ENCODE measurements around the gene SLC5A2. TPM values are rescaled to one million over a fixed set of nuclear protein-coding genes. Genes with fewer than 3 reads are reported as not detected.
"Not testable (repeated sequence)": the region's sequence is repeated elsewhere in the genome, so short reads cannot be mapped to it uniquely, and the experiment has no call there.

Gene SLC5A2
- total RNA-seq, 1 donor from 2014 or later, result 0.04 TPM

DNA sequence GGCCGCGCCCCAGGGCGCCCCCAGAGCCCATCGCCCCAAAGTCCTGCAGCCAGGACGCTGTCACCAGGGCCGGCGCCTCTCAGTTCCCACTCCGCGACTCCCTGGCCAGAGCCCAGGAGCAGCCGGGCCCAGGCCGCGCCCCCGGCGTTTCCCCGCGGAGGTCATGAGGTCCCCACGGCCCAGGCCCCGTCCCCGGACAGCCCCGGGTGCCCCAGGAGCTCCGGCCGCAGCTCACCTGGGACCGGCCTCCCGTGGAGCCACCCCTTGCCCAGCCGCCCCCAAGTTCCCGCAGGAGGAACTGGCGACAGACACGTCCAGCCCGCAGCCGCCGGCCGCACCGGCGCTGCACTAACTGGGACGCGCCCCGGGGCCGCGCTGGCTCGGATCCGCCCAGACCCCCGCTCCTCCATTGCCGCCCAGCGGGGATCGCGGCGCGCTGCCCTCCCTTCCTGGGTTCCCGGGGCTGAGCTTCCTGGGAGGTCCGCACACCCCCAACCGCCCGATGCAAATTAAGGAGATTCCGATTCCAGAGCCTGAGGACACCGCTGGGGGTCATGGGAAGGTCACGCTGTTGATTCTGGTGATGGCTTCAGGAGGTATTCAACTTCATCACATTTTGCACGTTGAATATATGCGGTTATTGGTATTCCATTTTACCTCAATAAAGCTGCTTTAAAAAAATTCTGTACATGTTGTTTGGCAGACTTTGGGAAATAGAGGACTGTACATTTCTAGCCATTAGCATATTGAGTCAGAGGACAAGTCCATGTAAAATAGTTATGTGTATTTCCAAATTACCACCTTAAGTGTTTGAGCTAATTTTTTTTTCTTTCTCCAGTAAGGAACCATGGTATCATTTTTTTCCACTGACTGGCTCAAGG is 54.7 kb downstream of the SLC5A2 start:
- Histone ChIP-seq H3K36me3 (ENCODE audit: control insufficient read depth, insufficient read depth, low read length) (no peaks in the 10 kb centered on the region), H3K4me3 (ENCODE audit: low read depth, low read length) (peak overlapping the region; percentile 14), H3K27me3 (ENCODE audit: control insufficient read depth, insufficient read depth, low read length) (peaks cover 10% of the 10 kb centered on the region)
- DNase-seq (ENCODE audit: low read depth), result no peak
- TF ChIP-seq, protein P1, sequence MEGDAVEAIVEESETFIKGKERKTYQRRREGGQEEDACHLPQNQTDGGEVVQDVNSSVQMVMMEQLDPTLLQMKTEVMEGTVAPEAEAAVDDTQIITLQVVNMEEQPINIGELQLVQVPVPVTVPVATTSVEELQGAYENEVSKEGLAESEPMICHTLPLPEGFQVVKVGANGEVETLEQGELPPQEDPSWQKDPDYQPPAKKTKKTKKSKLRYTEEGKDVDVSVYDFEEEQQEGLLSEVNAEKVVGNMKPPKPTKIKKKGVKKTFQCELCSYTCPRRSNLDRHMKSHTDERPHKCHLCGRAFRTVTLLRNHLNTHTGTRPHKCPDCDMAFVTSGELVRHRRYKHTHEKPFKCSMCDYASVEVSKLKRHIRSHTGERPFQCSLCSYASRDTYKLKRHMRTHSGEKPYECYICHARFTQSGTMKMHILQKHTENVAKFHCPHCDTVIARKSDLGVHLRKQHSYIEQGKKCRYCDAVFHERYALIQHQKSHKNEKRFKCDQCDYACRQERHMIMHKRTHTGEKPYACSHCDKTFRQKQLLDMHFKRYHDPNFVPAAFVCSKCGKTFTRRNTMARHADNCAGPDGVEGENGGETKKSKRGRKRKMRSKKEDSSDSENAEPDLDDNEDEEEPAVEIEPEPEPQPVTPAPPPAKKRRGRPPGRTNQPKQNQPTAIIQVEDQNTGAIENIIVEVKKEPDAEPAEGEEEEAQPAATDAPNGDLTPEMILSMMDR (IDR thresholded peaks at IDR 0.05; ENCODE audit: insufficient read depth, low read length, poor library complexity, severe bottlenecking), result no peak

DNA sequence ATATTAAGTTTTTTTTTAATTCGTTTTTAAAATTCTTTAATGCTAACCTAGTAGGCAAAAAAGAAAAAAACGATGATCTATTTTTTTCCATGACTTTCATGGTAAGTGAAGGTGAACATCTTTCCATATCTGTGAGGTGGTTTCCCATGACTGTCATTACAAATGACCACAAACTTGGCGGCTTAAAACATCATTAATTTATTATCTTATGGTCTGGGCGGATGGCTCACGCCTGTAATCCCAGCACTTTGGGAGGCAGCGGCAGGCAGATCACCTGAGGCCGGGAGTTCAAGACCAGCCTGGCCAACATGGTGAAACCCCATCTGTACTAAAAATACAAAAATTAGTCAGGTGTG is 55.3 kb downstream of the SLC5A2 start:
- not testable (repeated sequence) for H3K4me3 ChIP-seq (ENCODE audit: low read depth, low read length); DNase-seq (ENCODE audit: low read depth); H3K36me3 ChIP-seq (ENCODE audit: control insufficient read depth, insufficient read depth, low read length)
- H3K27me3 ChIP-seq (ENCODE audit: control insufficient read depth, insufficient read depth, low read length), result peaks cover 10% of the 10 kb centered on the region

DNA sequence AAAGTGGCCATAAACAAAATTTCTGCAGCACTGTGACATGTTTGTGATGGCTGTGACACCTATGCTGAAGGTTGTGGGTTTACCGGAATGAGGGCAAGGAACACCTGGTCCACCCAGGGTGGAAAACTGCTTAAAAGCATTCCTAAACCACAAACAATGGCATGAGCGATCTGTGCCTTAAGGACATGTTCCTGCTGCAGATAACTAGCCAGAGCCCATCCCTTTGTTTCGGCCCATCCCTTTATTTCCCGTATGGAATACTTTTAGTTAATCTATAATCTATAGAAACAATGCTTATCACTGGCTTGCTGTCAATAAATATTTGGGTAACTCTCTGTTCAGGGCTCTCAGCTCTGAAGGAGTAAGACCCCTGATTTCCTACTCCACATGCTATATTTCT is 56.8 kb downstream of the SLC5A2 start:
- not testable (repeated sequence) for H3K36me3 ChIP-seq (ENCODE audit: control insufficient read depth, insufficient read depth, low read length); H3K4me3 ChIP-seq (ENCODE audit: low read depth, low read length); DNase-seq (ENCODE audit: low read depth)
- peaks cover 10% of the 10 kb centered on the region for H3K27me3 ChIP-seq (ENCODE audit: control insufficient read depth, insufficient read depth, low read length)

Other genes with a start within 250 kb of the SLC5A2 start
- gene ITGAM, start 223.1 kb upstream of the SLC5A2 start, total RNA-seq, result 0.21 and 0.82 TPM in 2 replicates
- gene ITGAX, start 127.9 kb upstream of the SLC5A2 start, total RNA-seq, result 0.04 and 0.14 TPM in 2 replicates
- not detected in 2 replicates for gene ITGAD, start 89.8 kb upstream of the SLC5A2 start, total RNA-seq
- gene COX6A2, start 54.8 kb upstream of the SLC5A2 start, total RNA-seq, result not detected in 2 replicates
- 0.89 and 3.2 TPM in 2 replicates for gene ZNF843, start 40.3 kb upstream of the SLC5A2 start, total RNA-seq
- 18.7 and 23.2 TPM in 2 replicates for gene ARMC5, start 23.6 kb upstream of the SLC5A2 start, total RNA-seq
- gene TGFB1I1, start 11.0 kb upstream of the SLC5A2 start, total RNA-seq, result 116 and 138 TPM in 2 replicates
- gene RUSF1, start 25.3 kb downstream of the SLC5A2 start, total RNA-seq, result 54.0 and 64.1 TPM in 2 replicates
- gene AHSP, start 44.8 kb downstream of the SLC5A2 start, total RNA-seq, result not detected in 2 replicates